Heart left ventricle (tissue), 16 donors: ENCODE results near the gene TNIK. TPM values are rescaled to one million over a fixed set of nuclear protein-coding genes. Genes with fewer than 3 reads are reported as not detected.

Experiments
- ATAC-seq, 4 donors: fragments of 200-7000 bp; cut with Tn5 transposase; one replicate each; pipeline ENCODE4 v1.9.1; 2020 to 2022; ENCODE audit warnings: moderate library complexity in 4 of 4, mild to moderate bottlenecking in 3 of 4, moderate number of reproducible peaks in 1 of 4
- DNase-seq, 5 donors: peaks; one replicate each; pipeline ENCODE4 v3.0.0-alpha.2; 2020
- H3K27ac ChIP-seq, 12 donors: fragments of 200-600 bp; sonication (generic) in 4 of 12; one replicate each; pipeline versions ENCODE4 v1.5.0 to v1.8.0; 2016 to 2022; ENCODE audit warnings: mild to moderate bottlenecking in 2 of 12
- H3K27me3 ChIP-seq, 9 donors: fragments of 200-600 bp; sonication (generic) in 2 of 9; one replicate each; pipeline versions ENCODE4 v1.5.1 to v1.8.0; 2016 to 2022; ENCODE audit warnings: mild to moderate bottlenecking in 3 of 9
- H3K36me3 ChIP-seq, 9 donors: fragments of 200-600 bp; sonication (generic) in 2 of 9; one replicate each; pipeline versions ENCODE4 v1.5.0 to v1.8.0; 2018 to 2022; ENCODE audit warnings: mild to moderate bottlenecking in 2 of 9
- H3K4me1 ChIP-seq, 12 donors: fragments of 200-600 bp; sonication (generic) in 4 of 12; one replicate each; pipeline versions ENCODE4 v1.5.0 to v1.8.0; 2016 to 2022; ENCODE audit warnings: mild to moderate bottlenecking in 3 of 12
- H3K4me3 ChIP-seq, 12 donors: fragments of 200-600 bp; sonication (generic) in 4 of 12; one replicate each; pipeline versions ENCODE4 v1.5.0 to v1.8.0; 2017 to 2022; ENCODE audit warnings: mild to moderate bottlenecking in 9 of 12, moderate library complexity in 4 of 12
- H3K9me3 ChIP-seq, 12 donors: fragments of 200-600 bp; sonication (generic) in 4 of 12; one replicate each; pipeline versions ENCODE4 v1.5.0 to v1.8.0; 2016 to 2022; ENCODE audit warnings: mild to moderate bottlenecking in 1 of 12
- CTCF ChIP-seq, 12 donors: fragments of 200-600 bp; sonication (generic) in 4 of 12; IDR thresholded peaks; one replicate each; pipeline versions ENCODE4 v1.5.0 to v1.8.0; 2018 to 2022; ENCODE audit warnings: antibody characterized with exemption in 12 of 12, mild to moderate bottlenecking in 5 of 12
- POLR2A ChIP-seq, 2 donors: fragments of 450-650 bp; IDR thresholded peaks; one replicate each; pipeline ENCODE4 v1.6.1; 2017; ENCODE audit warnings: antibody characterized with exemption in 2 of 2, mild to moderate bottlenecking in 2 of 2, moderate library complexity in 2 of 2
- WGBS, 4 donors: extraction: QIAGEN DNeasy Blood & Tissue Kit in 2 of 4; methylation state at CpG; one replicate each; pipeline versions ENCODE4 v1.1.5 to v1.1.7; 2013 to 2018; 5-methylcytosine and 5-hydroxymethylcytosine counted together
- intact Hi-C, 10 donors: fragments of 100-400 bp; cut with DNase I; formaldehyde crosslinking; loops; one replicate each; pipeline versions ENCODE4 v1.11.1 to v1.14.2; 2022
- polyA plus RNA-seq, 2 donors: library from polyadenylated mRNA; stranded (reverse); fragments of 200-250 nt; gene quantifications; one replicate each; pipeline ENCODE4 v1.2.3, GENCODE V29; 2013
- total RNA-seq, 9 donors: library from RNA; depleted of rRNA in 2 of 9; stranded (reverse); fragments of >200 nt in 2 of 9; fragmentation: NEBNext Ultra II Directional in 3 of 9; extraction: Animal tissue kit (Norgen Biotek cat#: 25700) in 3 of 9; gene quantifications; one replicate each; pipeline versions ENCODE4 v1.1.0 to v1.2.4, GENCODE V29; 2016 to 2023
- donor health status: ischemic (EF 13 %, LVEDD 7.1; RV severe dilation, severe dysfunction).
- donor health status: healthy with polysubstance abuse.
- donor health status: DM: no; HTN: yes; CAD: no.
- donor health status: DM: no; HTN: no; CAD: no.
- donor health status: ischemic (EF 25% LVEDD 6.9; RV normal size, moderate dysfunction).
- donor health status: ischemic (EF 25% LVEDD 5.7; RV mildly dilated, moderate dysfunction).
- donor health status: healthy.
- donor health status: DM: yes; HTN: yes; CAD: no.
- donor health status: ischemic (EF 35%, LVEDD 5.7; RV mildly dilated, moderate dysfunction).
- donor health status: nonischemic (EF 11% LVEDD 7.7; RV severe dilation, severe dysfunction).
- donor health status: DM: yes; HTN: yes; CAD: no.
- donor health status: PGD.
- donor health status: ischemic (EF 29% LVEDD 5.4; RV normal size, mild dysfunction).
- donor health status: nonischemic (EF 23%, LVEDD 6.1; RV moderate dilation, normal function).

TNIK gene
- total and polyA plus RNA-seq, 11 donors: 12.3 to 51.6 (median 32.4) TPM

GRCh38 chr3:171437115-171437756 lies 23.0 kb downstream of the TNIK start:
- Histone ChIP-seq H3K36me3 (no peaks in the 10 kb centered on the region), H3K27ac (no peak overlapping the region), H3K27me3 (no peaks in the 10 kb centered on the region), H3K9me3 (no peaks in the 10 kb centered on the region), H3K4me3 (no peak overlapping the region), H3K4me1 (peaks cover 0 to 20% (median 4%) of the 10 kb centered on the region in 12 donors)
- TF ChIP-seq CTCF (IDR thresholded peaks at IDR 0.05) (no peak), POLR2A (IDR thresholded peaks at IDR 0.05) (no peak)
- WGBS, 4 donors: 43 to 53% (median 49%) methylated on average over 3 of the region's 3 CpGs
- DNase-seq: no peak
- no peak for ATAC-seq
- intact Hi-C loops: no loop called here

- Histone ChIP-seq H3K36me3 (no peaks in the 10 kb centered on the region), H3K27me3 (no peaks in the 10 kb centered on the region), H3K9me3 (no peaks in the 10 kb centered on the region), H3K4me3 (no peak overlapping the region), H3K4me1 (peaks cover 0 to 18% (median 5%) of the 10 kb centered on the region in 12 donors), H3K27ac (no peak overlapping the region)
- no peak for DNase-seq
- WGBS, 4 donors: 19 to 32% (median 23%) methylated on average over 3 of the region's 3 CpGs
- intact Hi-C loops: no loop called here
- no peak for TF ChIP-seq POLR2A (IDR thresholded peaks at IDR 0.05)
- ATAC-seq: no peak
These were observed 23.8 kb downstream of the TNIK start for GRCh38 chr3:171436380-171436779.

GRCh38 chr3:171435757-171436156 lies 24.4 kb downstream of the TNIK start:
- TF ChIP-seq POLR2A (IDR thresholded peaks at IDR 0.05) (no peak), CTCF (IDR thresholded peaks at IDR 0.05) (no peak)
- no peak overlapping the region for H3K27ac ChIP-seq
- peak in 1 of 4 donors; percentile 52 for ATAC-seq
- DNase-seq: no peak
- H3K36me3 ChIP-seq: no peaks in the 10 kb centered on the region
- no peak overlapping the region for H3K4me3 ChIP-seq
- H3K4me1 ChIP-seq: peaks cover 0 to 18% (median 5%) of the 10 kb centered on the region in 12 donors
- H3K27me3 ChIP-seq: no peaks in the 10 kb centered on the region
- intact Hi-C loops: no loop called here
- no peaks in the 10 kb centered on the region for H3K9me3 ChIP-seq

- Histone ChIP-seq H3K27ac (no peak overlapping the region), H3K4me1 (peaks cover 0 to 18% (median 5%) of the 10 kb centered on the region in 12 donors), H3K4me3 (no peak overlapping the region), H3K27me3 (no peaks in the 10 kb centered on the region), H3K9me3 (no peaks in the 10 kb centered on the region), H3K36me3 (no peaks in the 10 kb centered on the region)
- intact Hi-C loops: no loop called here
- DNase-seq: no peak
- no peak for TF ChIP-seq CTCF (IDR thresholded peaks at IDR 0.05)
- no peak for TF ChIP-seq POLR2A (IDR thresholded peaks at IDR 0.05)
- WGBS, 4 donors: 76 to 93% (median 86%) methylated on average over 1 of the region's 1 CpG
- ATAC-seq: no peak
These were observed 25.1 kb downstream of the TNIK start for GRCh38 chr3:171435143-171435542.

- Histone ChIP-seq H3K4me1 (peaks cover 0 to 22% (median 9%) of the 10 kb centered on the region in 12 donors), H3K4me3 (no peak overlapping the region), H3K9me3 (no peaks in the 10 kb centered on the region), H3K27ac (no peak overlapping the region), H3K36me3 (no peaks in the 10 kb centered on the region), H3K27me3 (no peaks in the 10 kb centered on the region)
- intact Hi-C loops: no loop called here
- no peak for TF ChIP-seq CTCF (IDR thresholded peaks at IDR 0.05)
- no peak for TF ChIP-seq POLR2A (IDR thresholded peaks at IDR 0.05)
- DNase-seq (no peak), ATAC-seq (no peak)
- 54 to 62% (median 59%) methylated on average over 1 of the region's 1 CpG for WGBS, 4 donors
These were observed 27.7 kb downstream of the TNIK start for GRCh38 chr3:171432548-171432947.
